Caco-2 (cell line): ENCODE data around the gene NIP7. TPM values are rescaled to one million over a fixed set of nuclear protein-coding genes. Genes with fewer than 3 reads are reported as not detected.

ENCODE experiments used
- BruUV-seq: library from RNA; stranded (reverse); fragments of 400-500 nt; replicated peaks from 2 replicates; lab custom pipeline; 2021; lab: Mats Ljungman, UMichigan
- CTCF ChIA-PET: fragments of 300-600 bp; sonication (Branson Sonifier 250); formaldehyde crosslinking; loops from one replicate; lab custom pipeline; 2022; ENCODE audit warnings: antibody characterized with exemption; lab: Charles Lee
- POLR2A ChIA-PET: fragments of 300-600 bp; sonication (Branson Sonifier 250); formaldehyde crosslinking; loops from one replicate; lab custom pipeline; 2022; ENCODE audit warnings: antibody characterized with exemption; lab: Charles Lee
- DNase-seq, 2 experiments: peaks; one replicate each; pipeline versions ENCODE4 v3.0.0 to v3.0.0-alpha.2; 2020 to 2022
- H3K27me3 ChIP-seq: replicated peaks from 2 replicates; pipeline ENCODE4 v1.6.0; 2011; ENCODE audit warnings: low read length; ENCODE audit not compliant: control insufficient read depth, insufficient read depth
- H3K36me3 ChIP-seq: 2 replicates; pipeline ENCODE4 v1.5.1; 2011; ENCODE audit warnings: low read length; ENCODE audit not compliant: control insufficient read depth, insufficient read depth
- H3K4me1 ChIP-seq: fragments of 250-450 bp; sonication (Bioruptor Pico); 2 replicates; pipeline ENCODE4 v1.5.1; 2020; ENCODE audit warnings: mild to moderate bottlenecking
- H3K4me3 ChIP-seq: 2 replicates; pipeline ENCODE4 v1.5.1; 2011; ENCODE audit warnings: low read depth, mild to moderate bottlenecking, control low read depth, low read length
- H3K9me3 ChIP-seq: fragments of 250-450 bp; sonication (Bioruptor Pico); 2 replicates; pipeline ENCODE4 v1.5.1; 2020; ENCODE audit warnings: mild to moderate bottlenecking, moderate library complexity
- H3K27ac Mint-ChIP-seq: one replicate; pipeline ENCODE4 v1.8.0; 2022; ENCODE audit warnings: mixed read lengths; ENCODE audit not compliant: unreplicated experiment
- H3K27me3 Mint-ChIP-seq: one replicate; pipeline ENCODE4 v1.8.0; 2022; ENCODE audit warnings: mixed read lengths; ENCODE audit not compliant: insufficient read depth, unreplicated experiment
- H3K36me3 Mint-ChIP-seq: one replicate; pipeline ENCODE4 v1.8.0; 2022; ENCODE audit warnings: mild to moderate bottlenecking, mixed read lengths; ENCODE audit not compliant: insufficient read depth, unreplicated experiment
- H3K4me1 Mint-ChIP-seq: one replicate; pipeline ENCODE4 v1.8.0; 2022; ENCODE audit warnings: low read depth, mixed read lengths; ENCODE audit not compliant: unreplicated experiment
- H3K4me3 Mint-ChIP-seq: one replicate; pipeline ENCODE4 v1.8.0; 2022; ENCODE audit warnings: mild to moderate bottlenecking, moderate library complexity, mixed read lengths; ENCODE audit not compliant: unreplicated experiment
- H3K9me3 Mint-ChIP-seq: one replicate; pipeline ENCODE4 v1.8.0; 2022; ENCODE audit warnings: mixed read lengths; ENCODE audit not compliant: unreplicated experiment
- CTCF ChIP-seq, 2 experiments: fragments of 200-600 bp in 1 of 2; IDR thresholded peaks; 1 replicate in 1 of 2; 2 replicates in 1 of 2; pipeline versions ENCODE4 v1.5.1 to v1.8.0; 2011 to 2022; ENCODE audit warnings: antibody characterized with exemption in 1 of 2, control low read depth in 1 of 2, inconsistent platforms in 1 of 2, low read depth in 1 of 2, low read length in 1 of 2, mild to moderate bottlenecking in 1 of 2, moderate library complexity in 1 of 2; ENCODE audit not compliant: insufficient read depth in 1 of 2, severe bottlenecking in 1 of 2, unreplicated experiment in 1 of 2
- intact Hi-C: fragments of 100-400 bp; cut with micrococcal nuclease; formaldehyde crosslinking; loops from one replicate; pipeline ENCODE4 v1.10.0; 2022; ENCODE audit not compliant: unreplicated experiment
- total RNA-seq: library from RNA; stranded (reverse); gene quantifications from 2 replicates; pipeline ENCODE4 v1.2.3, GENCODE V29; 2022

The NIP7 gene
- total RNA-seq, 1 experiment from 2014 or later = 65.6 TPM

- H3K4me3 ChIP-seq = no peak overlapping the region
- no peaks in the 10 kb centered on the region for H3K9me3 ChIP-seq
- Mint-ChIP-seq H3K9me3 (no peaks in the 10 kb centered on the region), H3K4me3 (no peak overlapping the region), H3K27ac (no peak overlapping the region), H3K27me3 (no peaks in the 10 kb centered on the region), H3K36me3 (peaks cover 78% of the 10 kb centered on the region), H3K4me1 (peaks cover 13% of the 10 kb centered on the region)
- CTCF ChIA-PET = no interaction called here
- TF ChIP-seq CTCF (IDR thresholded peaks at IDR 0.05; ENCODE audit: insufficient read depth in 1 of 2, low read depth in 1 of 2, low read length in 1 of 2, severe bottlenecking in 1 of 2, unreplicated experiment in 1 of 2) = no peak
- BruUV-seq = no TSS peak
- H3K4me1 ChIP-seq = no peaks in the 10 kb centered on the region; the same call in 1 of the 2 replicates
- no peaks in the 10 kb centered on the region for H3K27me3 ChIP-seq
- DNase-seq = peak in 1 of 2 experiments; percentile 15
- peaks cover 11% of the 10 kb centered on the region for H3K36me3 ChIP-seq
- POLR2A ChIA-PET = no interaction called here
- intact Hi-C loops = no loop called here
These were observed 26.9 kb downstream of the NIP7 start for GRCh38 chr16:69366431-69366830.

DNA sequence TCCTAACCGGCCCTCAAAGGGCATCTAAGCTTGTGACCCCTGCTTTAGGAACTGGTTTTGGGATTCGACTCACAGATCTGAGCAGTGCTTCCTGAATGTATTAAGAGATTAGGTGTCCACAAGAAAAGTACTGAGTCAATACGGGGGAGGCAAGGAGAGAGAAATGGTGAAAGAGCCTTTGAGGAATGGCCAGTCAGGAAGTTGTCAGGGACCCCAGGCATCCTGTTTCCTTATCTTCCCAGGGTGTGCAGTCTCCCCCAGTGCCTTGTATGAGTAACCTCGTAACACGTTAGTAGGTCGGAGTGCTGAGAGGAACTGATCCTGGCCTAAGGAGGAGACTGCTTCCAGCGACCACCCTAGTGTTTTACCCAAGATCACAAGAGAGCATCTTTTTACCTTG lies 28.4 kb downstream of the NIP7 start:
- H3K36me3 Mint-ChIP-seq = peaks cover 82% of the 10 kb centered on the region
- H3K4me1 Mint-ChIP-seq = peaks cover 13% of the 10 kb centered on the region
- Histone ChIP-seq H3K4me1 (peaks cover 3% of the 10 kb centered on the region), H3K27me3 (no peaks in the 10 kb centered on the region), H3K4me3 (no peak overlapping the region), H3K9me3 (no peaks in the 10 kb centered on the region), H3K36me3 (peaks cover 11% of the 10 kb centered on the region)
- DNase-seq = peak in 1 of 2 experiments; percentile 3
- TF ChIP-seq CTCF (IDR thresholded peaks at IDR 0.05; ENCODE audit: insufficient read depth in 1 of 2, low read depth in 1 of 2, low read length in 1 of 2, severe bottlenecking in 1 of 2, unreplicated experiment in 1 of 2) = no peak
- H3K27ac Mint-ChIP-seq = no peak overlapping the region
- no peaks in the 10 kb centered on the region for H3K27me3 Mint-ChIP-seq
- no peaks in the 10 kb centered on the region for H3K9me3 Mint-ChIP-seq
- no TSS peak for BruUV-seq
- POLR2A ChIA-PET = no interaction called here
- CTCF ChIA-PET = no interaction called here
- no peak overlapping the region for H3K4me3 Mint-ChIP-seq
- intact Hi-C loops = no loop called here

DNA sequence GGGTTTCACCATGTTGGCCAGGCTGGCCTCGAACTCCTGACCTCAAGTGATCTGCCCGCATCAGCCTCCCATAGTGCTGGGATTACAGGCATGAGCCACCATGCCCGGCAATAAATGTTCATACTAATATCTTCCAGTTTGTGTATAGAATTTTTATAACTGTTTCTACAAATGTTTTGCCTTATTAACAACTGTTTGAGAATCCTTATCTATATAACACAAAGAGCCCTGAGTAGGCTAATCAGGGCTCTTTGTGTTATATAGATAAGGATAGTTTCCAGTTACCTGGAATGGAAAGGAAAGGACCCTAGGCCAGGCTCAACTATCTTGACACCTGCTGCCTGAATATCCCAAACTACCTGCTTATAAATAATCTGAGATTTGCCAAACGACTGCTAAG lies 29.3 kb downstream of the NIP7 start:
- Histone ChIP-seq H3K36me3 (peaks cover 11% of the 10 kb centered on the region), H3K27me3 (no peaks in the 10 kb centered on the region), H3K9me3 (no peaks in the 10 kb centered on the region), H3K4me1 (peaks cover 12% of the 10 kb centered on the region), H3K4me3 (no peak overlapping the region)
- ChIA-PET CTCF (no interaction called here), POLR2A (no interaction called here)
- no TSS peak for BruUV-seq
- Mint-ChIP-seq H3K9me3 (no peaks in the 10 kb centered on the region), H3K4me1 (peaks cover 12% of the 10 kb centered on the region), H3K36me3 (peaks cover 74% of the 10 kb centered on the region), H3K27me3 (no peaks in the 10 kb centered on the region), H3K4me3 (no peak overlapping the region), H3K27ac (no peak overlapping the region)
- TF ChIP-seq CTCF (IDR thresholded peaks at IDR 0.05; ENCODE audit: insufficient read depth in 1 of 2, low read depth in 1 of 2, low read length in 1 of 2, severe bottlenecking in 1 of 2, unreplicated experiment in 1 of 2) = no peak
- intact Hi-C loops = no loop called here
- DNase-seq = no peak
